ENCODE measurements around the gene CAP1.
"Not testable (repeated sequence)": the region's sequence is repeated elsewhere in the genome, so short reads cannot be mapped to it uniquely, and the experiment has no call there.

CAP1 gene

DNA sequence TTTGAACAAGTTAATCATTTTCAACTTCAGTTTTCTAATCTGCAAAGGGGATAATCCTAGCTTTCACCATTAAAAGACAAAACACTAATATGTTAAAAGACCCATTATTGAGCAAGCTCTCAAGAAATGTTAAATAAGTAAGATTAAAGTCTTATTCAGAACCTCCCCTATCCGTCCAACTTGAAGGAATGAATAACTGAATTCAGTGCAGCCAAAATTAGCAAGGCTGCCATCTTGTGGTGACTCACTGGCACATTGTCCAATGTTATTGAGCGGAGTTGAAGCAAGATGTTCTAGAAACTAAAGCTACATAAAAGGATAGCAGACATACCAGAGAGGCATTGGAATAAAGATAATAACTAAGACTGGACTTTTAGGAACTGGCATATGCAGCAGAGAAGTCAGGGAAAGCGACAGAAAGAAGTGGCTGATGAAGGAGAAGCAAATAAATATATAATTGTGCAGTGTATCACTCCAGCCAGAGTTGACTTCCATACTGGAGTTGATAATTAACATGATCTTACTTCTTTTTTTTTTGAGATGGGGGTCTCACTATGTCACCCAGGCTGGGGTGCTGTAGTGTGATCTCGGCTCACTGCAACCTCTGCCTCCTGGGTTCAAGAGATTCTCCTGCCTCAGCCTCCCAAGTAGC is 8.2 kb upstream of the CAP1 start:
- DNase-seq (ENCODE audit: low read depth) = peak; percentile 11

DNA sequence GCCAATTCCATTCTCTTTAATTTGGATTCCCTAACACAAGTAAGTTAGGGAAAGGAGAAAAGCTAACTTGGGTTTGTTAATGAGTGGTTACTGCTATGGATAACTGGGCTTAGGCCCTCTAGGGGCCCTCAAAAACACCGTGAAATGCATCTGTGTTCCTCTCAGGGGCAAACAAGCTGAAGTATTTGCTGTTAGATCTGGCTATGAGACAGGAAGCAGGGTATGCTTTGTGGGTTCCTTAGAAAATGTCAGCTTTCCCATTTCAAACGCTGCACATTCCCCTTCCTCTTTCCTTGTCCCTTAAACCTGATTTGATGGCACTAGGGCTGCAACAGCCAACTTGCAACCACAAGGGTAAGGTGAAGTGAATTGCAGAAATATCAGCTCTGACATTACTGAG is 5.7 kb upstream of the CAP1 start:
- no peak for DNase-seq (ENCODE audit: low read depth)

- DNase-seq (ENCODE audit: low read depth) = no peak
Measured at GRCh38 chr1:40036574-40036973, 4.0 kb upstream of the CAP1 start.

DNA sequence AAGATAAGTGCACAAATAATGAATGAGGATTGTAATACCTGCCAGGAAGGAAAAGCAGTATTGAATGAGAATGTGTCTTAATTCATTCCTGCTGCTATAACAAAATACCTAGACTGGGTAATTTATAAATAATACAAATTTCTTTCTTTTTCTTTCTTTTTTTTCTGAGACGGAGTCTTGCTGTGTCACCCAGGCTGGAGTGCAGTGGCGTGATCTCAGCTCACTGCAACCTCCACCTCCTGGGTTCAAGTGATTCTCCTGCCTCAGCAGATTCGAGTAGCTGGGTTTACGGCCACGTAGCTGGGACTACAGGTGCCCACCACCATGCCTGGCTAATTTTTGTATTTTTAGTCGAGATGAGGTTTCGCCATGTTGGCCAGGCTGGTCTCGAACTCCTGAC is 3.3 kb upstream of the CAP1 start:
- DNase-seq (ENCODE audit: low read depth) = not testable (repeated sequence)

- DNase-seq (ENCODE audit: low read depth) = no peak
Measured at GRCh38 chr1:40038697-40039096, 1.8 kb upstream of the CAP1 start.

GRCh38 chr1:40039245-40039756 is 1.2 kb upstream of the CAP1 start:
- no peak for DNase-seq (ENCODE audit: low read depth)

DNA sequence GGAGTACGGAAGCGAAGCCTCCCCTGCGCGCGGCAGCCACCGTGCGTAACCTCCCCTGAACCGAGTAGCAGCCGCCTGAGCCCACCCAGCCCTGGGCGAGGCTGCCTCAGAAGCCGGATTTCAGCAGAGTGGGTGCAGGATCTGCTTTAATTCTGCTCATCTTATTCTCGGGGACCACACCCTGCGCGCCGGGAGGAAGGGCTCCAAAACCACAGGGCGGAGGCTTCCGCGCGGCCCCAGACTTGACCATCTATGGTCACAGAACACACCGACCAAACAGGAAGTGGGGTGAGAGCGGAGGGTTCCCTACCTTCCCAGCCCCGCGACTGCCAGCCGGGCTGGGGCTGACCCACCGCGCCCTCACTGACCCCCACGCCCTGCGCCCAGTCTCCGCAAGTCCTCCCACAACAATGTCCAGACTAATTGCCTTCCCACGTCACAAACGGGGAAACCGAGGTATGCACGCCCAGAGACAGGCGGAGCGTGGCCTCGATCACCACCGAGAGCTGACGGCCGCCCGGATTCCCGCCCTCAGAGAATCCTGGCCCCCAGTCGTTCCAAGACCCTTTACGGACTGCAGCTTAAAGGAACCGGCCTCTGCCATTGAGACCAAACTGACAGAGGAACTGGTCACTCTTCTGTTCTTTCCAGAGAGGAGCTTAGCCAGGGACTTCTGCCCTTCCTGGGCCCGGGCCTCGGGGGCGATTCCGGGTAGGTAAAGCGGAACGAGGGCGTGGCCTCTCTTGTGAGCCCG is 595 bp upstream of the CAP1 start:
- peak; percentile 50 for DNase-seq (ENCODE audit: low read depth)

GRCh38 chr1:40041466-40041838 is 923 bp downstream of the CAP1 start:
- DNase-seq (ENCODE audit: low read depth) = no peak

DNA sequence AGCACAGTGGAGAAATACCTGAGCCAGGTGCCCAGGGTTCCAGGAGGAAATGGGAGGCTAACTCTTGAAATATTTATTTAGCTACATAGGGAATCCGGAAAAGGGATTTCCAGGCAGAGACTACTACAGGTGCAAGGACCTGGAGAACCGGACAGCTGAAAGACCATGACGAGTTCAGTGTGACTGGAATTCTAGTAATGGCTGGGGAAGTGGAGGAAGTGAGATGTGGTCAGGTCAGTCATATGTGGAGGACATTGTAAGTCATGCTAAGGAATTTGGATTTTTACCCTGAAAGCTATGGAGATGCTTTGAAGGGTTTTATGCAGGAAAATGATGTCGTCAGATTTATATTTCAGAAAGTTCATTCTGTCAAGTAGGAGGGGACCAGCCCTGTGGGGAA is 1.8 kb downstream of the CAP1 start:
- DNase-seq (ENCODE audit: low read depth) = no peak

GRCh38 chr1:40044110-40044509 is 3.6 kb downstream of the CAP1 start:
- no peak for DNase-seq (ENCODE audit: low read depth)

DNA sequence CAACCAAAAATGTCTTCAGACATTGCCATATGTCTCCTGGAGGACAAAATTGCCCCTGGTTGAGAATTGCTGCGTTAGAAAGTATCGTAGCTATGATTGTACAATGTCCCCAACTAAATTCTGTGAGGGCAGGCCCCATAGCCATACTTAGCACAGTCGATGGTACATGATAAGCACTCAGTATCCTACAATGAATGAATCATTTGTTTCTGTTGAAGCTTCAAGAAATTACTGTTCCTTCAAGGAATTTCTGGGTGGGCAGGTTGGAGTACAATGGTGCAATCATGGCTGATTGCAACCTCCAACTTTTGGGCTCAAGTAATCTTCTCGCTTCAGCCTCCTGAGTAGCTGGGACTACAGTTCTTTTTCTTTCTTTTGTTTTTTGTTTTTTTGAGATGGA is 4.7 kb downstream of the CAP1 start:
- no peak for DNase-seq (ENCODE audit: low read depth)

- DNase-seq (ENCODE audit: low read depth) = no peak
Measured at GRCh38 chr1:40045766-40046165, 5.2 kb downstream of the CAP1 start.

GRCh38 chr1:40047276-40047675 is 6.7 kb downstream of the CAP1 start:
- DNase-seq (ENCODE audit: low read depth) = no peak

DNA sequence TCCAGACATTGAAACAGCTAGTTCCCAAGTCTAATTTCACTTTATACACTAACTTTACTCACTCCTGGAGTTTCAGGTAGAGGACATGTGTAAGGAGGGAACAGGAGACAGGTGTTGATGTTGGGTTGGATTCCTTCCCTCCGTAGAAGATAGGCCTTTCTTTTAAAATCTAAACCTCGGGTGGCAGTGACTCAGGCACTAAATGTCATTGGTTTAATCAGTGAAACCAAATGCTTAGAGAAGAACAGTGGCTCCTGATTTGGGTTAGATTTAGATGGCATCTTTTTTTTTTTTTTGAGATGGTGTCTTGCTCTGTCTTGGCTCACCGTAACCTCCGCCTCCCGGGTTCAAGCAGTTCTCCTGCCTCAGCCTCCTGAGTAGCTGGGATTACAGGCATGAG is 7.2 kb downstream of the CAP1 start:
- no peak for DNase-seq (ENCODE audit: low read depth)

DNA sequence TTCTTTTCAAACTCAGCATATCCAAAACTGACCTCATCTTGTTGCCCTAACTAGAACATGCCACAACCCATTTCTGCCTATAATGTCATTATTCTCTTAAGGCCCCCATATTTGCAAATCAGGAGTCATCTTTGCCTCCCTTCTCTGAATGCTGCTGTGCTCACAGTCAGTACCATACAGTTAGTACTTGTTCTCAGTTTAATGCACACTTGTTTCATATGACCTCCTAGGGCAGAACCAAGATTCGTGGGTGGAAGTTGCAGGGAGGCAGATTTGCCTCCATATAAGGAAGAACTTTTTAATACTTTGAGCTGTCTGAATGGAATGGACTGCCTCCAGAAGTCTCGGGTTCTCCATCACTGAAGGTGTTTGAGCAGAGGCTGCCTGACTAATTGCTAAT is 9.2 kb downstream of the CAP1 start:
- no peak for DNase-seq (ENCODE audit: low read depth)

DNA sequence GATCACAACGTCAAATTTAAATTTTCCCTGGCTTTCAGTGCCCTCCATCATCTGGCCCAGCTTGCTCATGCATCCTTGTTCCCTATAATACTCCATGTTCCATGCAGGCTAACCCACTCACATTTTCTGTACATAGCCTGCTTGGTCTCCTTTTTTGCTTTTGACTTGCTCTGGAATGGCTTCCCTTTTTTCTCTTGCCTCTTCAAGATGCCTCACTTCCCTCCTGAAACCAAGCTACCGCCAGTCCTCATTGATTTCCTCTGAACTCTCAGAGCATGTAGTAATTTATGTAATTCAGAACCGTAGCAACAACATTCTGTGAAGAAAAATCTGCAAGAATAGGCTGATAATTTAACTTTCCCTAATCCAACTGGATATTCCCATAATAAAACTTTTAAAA is 10.3 kb downstream of the CAP1 start:
- DNase-seq (ENCODE audit: low read depth) = no peak

DNA sequence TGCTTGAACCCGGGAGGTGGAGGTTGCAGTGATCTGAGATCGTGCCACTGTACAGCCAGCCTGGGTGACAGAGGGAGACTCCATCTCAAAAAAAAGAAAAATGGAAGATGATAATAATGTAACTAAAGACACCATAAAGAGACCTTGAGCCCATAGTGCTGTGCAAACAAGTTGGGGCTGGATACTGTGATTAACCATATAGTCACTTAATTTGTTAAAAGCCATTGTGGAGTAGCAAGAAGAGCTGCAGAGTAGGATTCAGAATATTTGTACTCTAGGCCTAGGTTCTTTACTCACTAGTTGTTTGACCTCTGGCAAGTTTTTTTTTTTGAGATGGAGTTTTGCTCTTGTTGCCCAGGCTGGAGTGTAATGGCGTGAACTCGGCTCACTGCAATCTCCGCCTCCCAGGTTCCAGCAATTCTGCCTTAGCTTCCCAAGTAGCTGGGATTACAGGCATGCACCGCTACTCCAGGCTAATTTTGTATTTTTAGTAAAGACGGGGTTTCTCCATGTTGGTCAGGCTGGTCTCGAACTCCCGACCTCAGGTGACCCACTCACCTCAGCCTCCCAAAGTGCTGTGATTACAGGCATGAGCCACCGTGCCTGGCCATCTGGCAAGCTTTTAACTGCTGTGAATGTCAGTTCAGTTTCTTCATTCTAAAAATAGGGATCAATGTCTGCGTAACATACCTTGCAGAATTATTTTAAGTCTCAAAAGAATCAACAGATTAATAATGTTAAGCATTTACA is 12.8 kb downstream of the CAP1 start:
- DNase-seq (ENCODE audit: low read depth) = no peak

DNA sequence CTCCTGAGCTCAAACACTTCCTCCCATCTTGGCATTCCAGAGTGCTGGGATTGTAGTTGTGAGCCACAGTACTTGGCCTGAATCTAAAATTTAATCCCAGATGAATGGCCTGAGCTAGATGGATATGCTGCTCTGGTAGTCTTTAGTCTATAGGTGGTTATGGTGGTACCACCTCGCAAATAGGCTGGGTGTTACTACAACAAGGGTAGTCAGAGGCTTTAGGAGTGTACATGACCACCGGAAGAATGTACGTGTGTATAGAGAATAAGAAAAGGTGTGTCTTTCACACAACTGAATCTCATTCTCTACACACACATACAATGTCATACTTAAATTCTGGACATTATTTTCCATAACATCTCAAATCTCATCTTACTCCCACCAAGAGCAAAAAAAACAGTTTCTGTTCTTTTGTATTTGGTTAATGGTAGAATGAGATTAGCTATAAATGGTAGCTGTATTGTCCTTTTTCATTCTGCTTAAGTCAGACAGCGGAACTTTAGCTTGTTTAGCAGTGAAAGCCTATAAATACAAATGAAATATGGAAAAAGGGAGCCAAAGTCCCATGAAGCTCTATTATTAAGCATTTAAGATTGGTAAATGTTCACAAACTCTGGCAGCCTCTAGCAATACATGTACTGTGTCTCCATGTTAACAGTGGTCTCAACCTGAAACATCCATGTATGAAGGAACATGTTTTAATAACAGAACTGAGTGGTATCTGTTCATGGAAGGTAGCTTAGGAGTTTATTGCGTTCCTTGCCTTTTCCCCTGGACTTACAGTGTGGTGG is 16.2 kb downstream of the CAP1 start:
- DNase-seq (ENCODE audit: low read depth) = no peak

GRCh38 chr1:40057310-40058030 is 16.9 kb downstream of the CAP1 start:
- DNase-seq (ENCODE audit: low read depth) = no peak

GRCh38 chr1:40058097-40058452 is 17.5 kb downstream of the CAP1 start:
- no peak for DNase-seq (ENCODE audit: low read depth)

- no peak for DNase-seq (ENCODE audit: low read depth)
Measured at GRCh38 chr1:40058453-40059337, 18.2 kb downstream of the CAP1 start.
